Measurements from ENCODE around the gene RGL4.
"Not testable (repeated sequence)": the region's sequence is repeated elsewhere in the genome, so short reads cannot be mapped to it uniquely, and the experiment has no call there.

RGL4 gene

DNA sequence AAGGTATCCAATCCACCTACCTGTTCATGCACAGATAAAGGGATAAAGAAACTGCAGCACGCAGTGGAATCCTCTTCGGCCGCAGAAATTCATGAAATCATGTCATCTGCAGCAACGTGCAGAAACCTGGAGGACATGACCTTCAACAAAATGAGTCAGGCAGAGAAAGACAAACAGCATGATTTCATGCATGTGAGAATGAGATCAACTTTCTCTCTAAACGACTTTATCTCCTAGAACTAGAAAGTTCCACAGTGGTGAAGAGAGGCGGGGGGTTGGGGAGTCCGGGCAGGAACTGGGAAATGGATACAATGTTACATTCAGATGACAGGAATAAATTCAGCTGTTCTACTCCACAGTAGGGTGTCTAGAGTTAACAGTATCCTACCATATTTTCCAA, 9.9 kb downstream of the RGL4 start:
- peak; percentile 45 for DNase-seq

- DNase-seq: no peak
These were observed 13.2 kb downstream of the RGL4 start for GRCh38 chr22:23704062-23704461.

GRCh38 chr22:23704829-23705228, 14.0 kb downstream of the RGL4 start:
- DNase-seq: peak; percentile 81

GRCh38 chr22:23705358-23705757, 14.5 kb downstream of the RGL4 start:
- DNase-seq: peak; percentile 86

GRCh38 chr22:23708270-23708669, 17.5 kb downstream of the RGL4 start:
- peak; percentile 88 for DNase-seq

- DNase-seq: no peak
These were observed 18.3 kb downstream of the RGL4 start for GRCh38 chr22:23709107-23709506.

DNA sequence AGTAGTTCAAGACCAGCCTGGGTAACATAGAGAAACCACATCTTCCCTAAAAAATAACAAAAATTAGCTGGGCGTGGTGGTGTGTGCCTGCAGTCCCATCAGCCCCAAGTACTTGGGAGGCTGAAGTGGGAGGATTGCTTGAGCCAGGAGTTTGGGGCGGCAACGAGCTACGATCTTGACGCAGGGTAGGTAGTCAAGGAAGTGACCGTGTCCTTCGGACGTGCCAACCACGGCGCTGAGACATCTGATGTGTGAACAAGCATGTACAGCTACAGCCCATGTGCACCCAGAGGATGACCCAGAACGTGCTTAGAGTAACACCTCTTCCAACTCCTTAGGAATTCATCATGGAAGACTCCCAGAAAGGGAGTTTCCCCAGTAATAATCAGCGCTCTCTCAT, 21.4 kb downstream of the RGL4 start:
- DNase-seq: no peak

DNA sequence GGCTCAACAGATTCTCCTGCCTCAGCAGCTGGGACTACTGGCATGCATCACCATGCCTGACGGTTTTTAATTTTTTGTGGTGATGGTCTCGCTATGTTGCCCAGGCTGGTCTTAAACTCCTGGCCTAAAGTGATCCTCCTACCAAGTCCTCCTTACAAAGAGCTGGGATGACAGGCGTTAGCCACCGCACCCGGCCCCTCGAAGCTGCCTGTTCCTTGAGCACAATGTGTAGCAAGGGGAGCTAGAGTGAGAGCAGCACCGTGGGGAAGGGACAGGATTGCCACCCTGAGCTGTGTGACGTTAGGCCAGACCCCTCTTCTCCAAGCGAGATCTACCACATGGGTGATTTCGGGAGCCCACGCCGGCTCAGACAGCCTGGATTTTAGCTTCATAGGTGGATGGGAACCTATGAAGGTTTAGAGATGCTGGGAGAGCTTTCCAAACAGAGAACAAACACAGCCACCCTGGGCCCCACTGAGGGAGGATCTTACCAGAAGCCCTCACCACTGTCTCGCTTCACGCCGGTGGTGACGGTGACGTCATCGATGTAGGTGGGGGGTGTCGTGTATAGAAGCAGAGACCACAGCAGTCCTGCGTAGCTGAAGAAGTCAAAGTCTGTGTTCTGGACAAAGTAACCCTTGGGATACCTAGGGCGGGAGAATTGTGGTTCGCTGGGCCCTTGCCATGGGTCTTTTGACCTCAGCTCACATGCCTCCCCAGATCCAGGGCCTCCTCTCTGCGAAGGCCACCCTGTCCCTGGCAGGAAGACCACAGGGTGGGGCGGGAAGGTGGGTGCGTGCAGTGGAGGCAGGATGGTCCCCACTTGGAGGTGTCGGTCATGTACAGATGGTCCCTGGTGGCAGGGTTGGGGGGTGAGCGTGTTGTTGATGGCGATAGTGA, 23.1 kb downstream of the RGL4 start:
- no peak for DNase-seq

DNA sequence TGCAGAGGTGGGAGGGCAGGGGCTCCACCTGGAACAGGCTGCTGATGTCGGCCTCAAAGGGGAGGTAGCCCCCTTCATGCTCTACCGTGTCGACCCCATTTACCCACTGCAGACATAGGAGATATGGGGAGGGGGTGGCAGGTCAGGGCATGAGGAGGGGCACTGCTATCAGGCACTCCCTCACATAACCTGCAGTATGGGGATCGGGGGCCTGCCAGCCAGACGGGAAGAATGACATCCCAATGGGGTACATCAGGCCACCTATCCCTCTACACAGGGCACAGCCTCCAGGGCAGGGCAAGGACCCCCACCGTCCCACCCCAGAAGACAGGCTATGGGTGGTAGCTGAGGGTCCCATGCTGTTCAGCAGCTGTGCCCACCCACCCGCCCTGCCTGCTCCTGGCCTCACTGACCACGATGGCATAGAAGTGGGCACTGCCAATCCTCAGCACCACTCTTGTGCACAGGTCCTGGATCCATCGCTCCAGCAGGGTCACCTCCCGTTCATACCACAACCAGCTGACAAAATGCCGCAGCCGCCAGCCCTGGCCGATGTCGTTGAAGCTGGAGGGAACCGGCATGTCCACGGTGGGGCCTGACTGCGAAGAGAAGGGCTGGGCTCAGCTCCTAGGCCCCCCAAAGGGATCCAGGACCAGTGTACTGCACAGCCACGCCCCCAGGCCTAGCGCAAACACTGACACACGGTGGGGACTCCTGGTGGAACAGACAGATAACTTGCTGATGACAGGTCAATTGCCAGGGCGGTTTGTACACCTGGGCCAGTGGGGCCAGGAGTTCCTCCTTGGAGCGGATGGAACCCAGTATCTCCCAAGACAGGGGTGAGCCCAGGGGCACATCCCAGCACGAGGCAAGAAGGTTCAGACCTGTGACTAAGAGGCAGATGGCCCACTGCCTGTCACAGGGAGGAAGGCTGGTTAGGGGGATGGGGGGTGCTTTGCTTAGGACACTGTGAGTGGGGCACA, 24.1 kb downstream of the RGL4 start:
- DNase-seq: no peak

DNA sequence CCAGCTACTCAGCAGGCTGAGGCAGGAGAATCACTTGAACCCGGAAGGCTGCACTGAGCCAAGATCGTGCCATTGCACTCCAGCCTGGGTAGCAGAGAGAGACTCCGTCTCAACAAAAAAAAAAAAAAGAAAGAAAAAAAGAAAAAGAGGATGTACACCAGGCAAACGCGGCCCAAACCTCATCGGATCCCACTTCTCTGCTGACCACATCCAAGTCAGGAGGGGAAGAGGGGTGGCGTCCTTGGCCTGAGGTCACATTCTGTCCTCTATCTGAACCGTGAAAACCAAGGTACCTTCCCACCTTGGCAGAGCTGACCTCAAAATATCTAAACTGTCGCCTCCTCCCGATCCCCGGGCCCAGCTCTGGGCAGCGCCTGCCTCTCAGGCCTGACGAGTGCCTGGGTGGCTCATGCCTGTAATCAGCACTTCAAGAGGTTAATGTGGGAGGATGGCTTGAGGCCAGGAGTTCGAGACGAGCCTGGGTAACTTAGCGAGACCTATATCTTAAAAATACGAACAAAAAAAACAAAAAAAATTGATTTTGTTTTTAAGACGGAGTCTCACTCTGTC, 25.1 kb downstream of the RGL4 start:
- DNase-seq: no peak

GRCh38 chr22:23716811-23717801, 26.3 kb downstream of the RGL4 start:
- DNase-seq: peak; percentile 90

GRCh38 chr22:23718371-23719165, 27.8 kb downstream of the RGL4 start:
- no peak for DNase-seq

GRCh38 chr22:23720855-23721254, 30.0 kb downstream of the RGL4 start:
- no peak for DNase-seq

GRCh38 chr22:23722160-23722559, 31.3 kb downstream of the RGL4 start:
- no peak for DNase-seq

GRCh38 chr22:23722724-23723123, 31.9 kb downstream of the RGL4 start:
- DNase-seq: no peak

- DNase-seq: not testable (repeated sequence)
These were observed 37.3 kb downstream of the RGL4 start for GRCh38 chr22:23728108-23728507.

DNA sequence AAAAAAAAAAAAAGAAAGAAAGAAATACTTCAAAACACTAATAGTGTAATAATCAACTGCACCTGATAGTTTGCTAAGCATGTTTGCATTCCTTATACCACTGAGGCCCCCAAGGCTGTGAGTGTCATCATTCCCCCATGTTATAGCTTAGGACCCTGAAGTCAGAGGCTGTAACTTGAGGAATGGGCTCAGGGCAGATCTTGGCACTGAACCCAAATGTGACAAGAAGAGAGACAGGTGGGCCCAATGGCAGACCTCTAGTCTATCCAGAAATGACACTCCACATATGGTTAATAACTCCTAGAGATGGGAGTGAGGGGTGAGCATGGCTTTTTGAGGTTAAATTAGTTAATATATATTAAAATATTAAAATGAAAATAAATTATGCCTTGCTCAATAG, 46.9 kb downstream of the RGL4 start:
- no peak for DNase-seq

DNA sequence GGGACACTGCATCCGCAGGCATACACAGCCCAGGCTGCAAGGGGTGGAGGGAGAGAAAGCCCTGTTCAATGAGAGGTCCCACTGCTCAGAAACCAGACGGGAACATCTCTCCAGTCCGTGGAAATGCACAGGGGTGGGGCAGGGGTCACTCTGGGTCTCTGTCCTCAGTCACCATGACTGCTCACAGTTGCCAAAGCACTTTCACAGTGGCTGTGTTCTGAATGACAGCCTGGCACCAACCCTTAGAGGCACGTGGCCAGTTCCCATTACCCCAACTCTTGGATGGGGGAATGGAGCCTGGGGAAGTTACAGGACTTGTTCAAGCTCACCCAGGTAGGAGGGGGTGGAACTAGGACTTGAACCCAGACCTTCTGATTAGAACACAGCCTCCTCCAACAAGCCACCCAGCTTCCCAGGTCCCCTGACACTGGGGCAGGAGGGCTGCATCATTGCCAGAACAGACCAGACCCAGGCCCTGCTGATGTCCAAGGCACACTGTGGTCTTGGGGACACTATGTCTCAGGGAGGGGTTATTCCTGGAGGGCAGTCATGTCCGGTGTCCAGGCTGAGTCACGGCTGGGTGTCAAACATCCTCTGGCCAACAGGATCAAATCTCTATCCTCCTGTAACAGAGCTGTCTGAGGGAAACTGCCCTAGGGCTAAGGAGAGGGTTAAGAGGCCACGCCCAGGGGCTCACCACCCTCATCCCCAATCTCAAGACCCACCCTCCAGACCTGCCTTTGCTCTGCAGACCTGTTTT, 51.9 kb downstream of the RGL4 start:
- no peak for DNase-seq

GRCh38 chr22:23743303-23743705, 52.5 kb downstream of the RGL4 start:
- no peak for DNase-seq

GRCh38 chr22:23744001-23744400, 53.2 kb downstream of the RGL4 start:
- DNase-seq: no peak
